Activated naive CD4-positive, alpha-beta T cell treated with anti-CD3 and anti-CD28 coated beads, Interleukin-2, amount 50 U/mL, for 16 hours (primary cell): ENCODE results near the gene TMEM45A.
A peak's percentile ranks its signal among the peaks of the same experiment; 100 is the strongest.
"Not testable (repeated sequence)": the region's sequence is repeated elsewhere in the genome, so short reads cannot be mapped to it uniquely, and the experiment has no call there.

ENCODE experiments used
- DNase-seq: peaks from one replicate; pipeline ENCODE4 v3.0.0-alpha.2; 2020

Gene TMEM45A

GRCh38 chr3:100492059-100493006 is at the start of gene TMEM45A:
Gene TMEM45A, plus strand, starts transcription at chr3:100492619. Its CDS starts 62,593 bp downstream, at chr3:100555212.
- DNase-seq: peak; percentile 69

- DNase-seq: no peak
Observed at GRCh38 chr3:100443690-100444089, 48.7 kb upstream of the TMEM45A start.

GRCh38 chr3:100447067-100447466 is 45.4 kb upstream of the TMEM45A start:
- not testable (repeated sequence) for DNase-seq

GRCh38 chr3:100448079-100448478 is 44.3 kb upstream of the TMEM45A start:
- DNase-seq: no peak

- no peak for DNase-seq
Observed at GRCh38 chr3:100449214-100449613, 43.2 kb upstream of the TMEM45A start.

GRCh38 chr3:100454677-100455076 is 37.7 kb upstream of the TMEM45A start:
- DNase-seq: no peak

GRCh38 chr3:100455841-100456550 is 36.4 kb upstream of the TMEM45A start:
- DNase-seq: no peak

GRCh38 chr3:100456745-100457144 is 35.7 kb upstream of the TMEM45A start:
- DNase-seq: no peak

GRCh38 chr3:100457811-100458210 is 34.6 kb upstream of the TMEM45A start:
- no peak for DNase-seq

- no peak for DNase-seq
Observed at GRCh38 chr3:100458814-100459213, 33.6 kb upstream of the TMEM45A start.

- DNase-seq: no peak
Observed at GRCh38 chr3:100463002-100463401, 29.4 kb upstream of the TMEM45A start.

GRCh38 chr3:100463646-100464155 is 28.7 kb upstream of the TMEM45A start:
- DNase-seq: no peak

- no peak for DNase-seq
Observed at GRCh38 chr3:100465892-100466777, 26.3 kb upstream of the TMEM45A start.

GRCh38 chr3:100467133-100467532 is 25.3 kb upstream of the TMEM45A start:
- no peak for DNase-seq

- DNase-seq: no peak
Observed at GRCh38 chr3:100468676-100469075, 23.7 kb upstream of the TMEM45A start.

- DNase-seq: no peak
Observed at GRCh38 chr3:100470951-100471350, 21.5 kb upstream of the TMEM45A start.

- no peak for DNase-seq
Observed at GRCh38 chr3:100471444-100471843, 21.0 kb upstream of the TMEM45A start.

- DNase-seq: not testable (repeated sequence)
Observed at GRCh38 chr3:100477851-100478360, 14.5 kb upstream of the TMEM45A start.

GRCh38 chr3:100478521-100478920 is 13.9 kb upstream of the TMEM45A start:
- DNase-seq: not testable (repeated sequence)

- no peak for DNase-seq
Observed at GRCh38 chr3:100480081-100480480, 12.3 kb upstream of the TMEM45A start.

- no peak for DNase-seq
Observed at GRCh38 chr3:100482176-100482575, 10.2 kb upstream of the TMEM45A start.

GRCh38 chr3:100483529-100483928 is 8.9 kb upstream of the TMEM45A start:
- DNase-seq: no peak
